ENCODE data around the gene HIBCH.
"Not testable (repeated sequence)": the region's sequence is repeated elsewhere in the genome, so short reads cannot be mapped to it uniquely, and the experiment has no call there.

Gene HIBCH, protein sequence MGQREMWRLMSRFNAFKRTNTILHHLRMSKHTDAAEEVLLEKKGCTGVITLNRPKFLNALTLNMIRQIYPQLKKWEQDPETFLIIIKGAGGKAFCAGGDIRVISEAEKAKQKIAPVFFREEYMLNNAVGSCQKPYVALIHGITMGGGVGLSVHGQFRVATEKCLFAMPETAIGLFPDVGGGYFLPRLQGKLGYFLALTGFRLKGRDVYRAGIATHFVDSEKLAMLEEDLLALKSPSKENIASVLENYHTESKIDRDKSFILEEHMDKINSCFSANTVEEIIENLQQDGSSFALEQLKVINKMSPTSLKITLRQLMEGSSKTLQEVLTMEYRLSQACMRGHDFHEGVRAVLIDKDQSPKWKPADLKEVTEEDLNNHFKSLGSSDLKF

DNA sequence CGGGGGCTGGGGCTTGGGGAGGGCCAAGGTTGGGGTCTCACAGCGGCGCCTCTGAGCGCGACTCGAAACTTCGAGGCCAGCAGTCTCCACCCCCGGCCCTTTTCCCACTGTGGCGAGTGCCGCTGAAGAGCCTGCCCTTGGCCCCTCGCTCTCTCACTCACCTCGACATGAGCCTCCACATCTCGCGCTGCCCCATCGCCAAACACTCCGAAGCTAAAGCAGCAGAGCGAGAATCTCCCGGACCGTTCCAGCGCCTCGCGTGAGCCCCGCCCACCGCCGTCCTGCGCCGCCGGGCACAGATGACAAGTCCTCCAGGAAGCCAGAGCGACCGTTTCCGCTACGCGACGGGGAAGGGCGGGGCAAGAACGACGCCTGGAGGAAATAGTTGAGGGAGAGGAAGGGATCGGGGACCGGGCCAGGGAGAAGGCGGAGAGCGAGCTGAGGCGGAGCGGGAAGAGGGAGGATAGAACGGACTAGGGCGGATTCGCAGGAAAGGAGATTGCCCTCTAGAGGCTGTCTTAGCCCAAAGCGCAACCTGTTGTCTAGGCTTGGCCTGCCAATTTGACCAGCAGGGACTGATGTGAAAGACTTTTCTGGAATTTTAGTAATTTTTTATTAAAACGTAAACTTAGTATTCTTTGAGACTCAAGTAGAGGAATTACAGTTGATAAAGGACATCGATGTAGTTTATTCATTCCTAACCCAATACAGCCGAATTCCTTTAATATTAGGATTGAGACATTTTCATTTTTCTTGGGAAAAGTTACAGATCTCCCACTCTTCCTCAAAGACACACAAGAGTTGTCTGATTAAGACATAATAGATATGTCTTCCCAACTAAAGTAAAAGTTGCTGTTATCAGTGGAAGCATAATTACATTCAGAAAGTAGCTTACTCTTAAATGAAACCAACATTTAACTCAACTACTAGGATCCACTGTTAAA is at the start of gene HIBCH:
TSS of gene HIBCH (minus strand) at position 272 of the 944 bp plus-strand sequence. CDS start at position 196, 76 bp downstream.
- peak; percentile 99 for DNase-seq (ENCODE audit: low spot score)

DNA sequence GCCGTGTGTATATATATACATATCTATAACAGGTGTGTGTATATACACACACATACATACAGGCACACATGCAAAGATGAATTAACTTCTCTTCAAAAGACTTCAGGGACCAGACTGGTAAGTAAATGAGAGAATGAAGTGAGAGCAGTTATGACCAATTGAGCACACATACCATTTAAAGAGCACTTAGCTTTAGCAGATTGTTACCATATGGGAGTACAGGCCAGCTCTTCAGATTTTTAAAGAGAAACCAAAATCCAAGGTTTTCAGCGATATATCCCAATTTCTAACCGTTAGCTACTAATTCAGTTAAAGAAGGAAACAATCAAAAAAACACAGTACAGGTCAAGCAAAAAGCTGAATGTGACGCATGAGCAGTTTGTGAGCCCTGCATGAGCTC is 47.5 kb upstream of the HIBCH start:
- no peak for DNase-seq (ENCODE audit: low spot score)

DNA sequence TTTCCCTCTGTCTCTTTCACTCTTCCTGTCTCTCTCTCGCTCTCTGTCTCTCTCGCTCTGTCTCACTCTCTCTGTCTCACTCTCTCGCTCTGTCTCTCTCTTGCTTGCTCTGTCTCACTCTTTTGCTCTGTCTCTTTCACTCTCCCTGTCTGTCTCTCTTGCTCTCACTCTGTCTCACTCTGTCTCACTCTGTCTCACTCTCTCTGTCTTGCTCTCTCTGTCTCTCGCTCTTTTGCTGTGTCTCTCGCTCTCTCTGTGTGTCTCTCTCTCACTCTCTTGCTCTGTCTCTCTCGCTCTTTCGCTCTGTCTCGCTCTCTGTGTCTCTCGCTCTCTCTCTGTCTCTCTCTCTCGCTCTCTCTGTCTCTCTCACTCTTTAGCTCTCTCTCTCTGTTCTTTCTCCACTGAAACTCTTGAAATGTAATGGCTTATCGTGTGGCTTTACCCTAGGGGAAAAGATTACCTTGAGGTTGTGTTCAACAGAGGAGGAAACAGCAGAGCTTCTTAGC is 46.7 kb upstream of the HIBCH start:
- no peak for DNase-seq (ENCODE audit: low spot score)

DNA sequence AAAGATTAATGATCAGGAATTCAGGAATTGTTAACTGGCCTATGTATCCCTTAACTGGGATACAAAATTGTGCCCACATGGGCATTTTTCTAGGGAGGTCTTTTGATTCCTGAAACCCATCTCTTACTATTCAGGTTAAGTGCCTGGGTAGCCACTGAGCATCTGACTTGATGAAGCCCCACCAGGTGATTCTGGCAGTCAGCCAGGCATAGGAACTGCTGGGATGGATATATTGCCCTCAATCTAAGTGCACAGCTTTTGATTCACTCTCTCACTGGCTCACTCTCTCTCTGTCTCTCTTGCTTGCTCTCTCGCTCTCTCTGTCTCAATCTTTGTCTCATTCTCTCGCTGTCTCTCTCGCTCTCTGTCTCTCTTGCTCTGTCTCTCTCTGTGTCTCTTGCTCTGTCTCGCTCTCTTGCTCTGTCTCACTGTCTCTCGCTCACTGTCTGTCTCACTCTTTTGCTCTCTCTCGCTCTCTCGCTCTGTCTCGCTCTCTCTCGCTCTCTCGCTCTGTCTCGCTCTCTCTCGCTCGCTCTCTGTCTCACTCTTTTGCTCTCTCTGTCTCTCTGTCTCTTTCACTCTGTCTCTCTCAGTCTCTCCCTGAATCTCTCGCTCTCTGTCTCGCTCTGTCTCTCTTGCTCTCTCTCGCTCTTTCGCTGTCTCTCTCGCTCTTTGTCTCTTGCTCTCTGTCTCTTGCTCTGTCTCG is 46.0 kb upstream of the HIBCH start:
- no peak for DNase-seq (ENCODE audit: low spot score)

DNA sequence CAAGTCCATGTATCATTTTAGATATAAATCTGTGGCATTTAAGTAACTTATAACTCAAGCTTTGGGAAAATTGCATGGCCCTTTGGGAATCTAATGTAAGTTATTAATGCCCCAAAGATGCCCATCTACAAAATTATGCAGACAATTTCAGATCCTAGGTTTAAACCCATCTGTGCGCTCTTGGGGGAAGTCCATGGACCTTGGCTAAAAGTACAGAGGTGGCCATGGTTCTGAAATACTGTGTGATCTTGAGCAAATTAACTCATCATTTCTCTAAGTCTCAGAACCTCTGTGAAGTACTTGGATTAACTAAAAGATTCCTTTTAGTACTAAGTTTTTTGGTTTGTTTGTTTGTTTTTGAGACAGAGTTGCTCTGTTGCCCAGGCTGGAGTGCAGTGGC is 43.3 kb upstream of the HIBCH start:
- no peak for DNase-seq (ENCODE audit: low spot score)

DNA sequence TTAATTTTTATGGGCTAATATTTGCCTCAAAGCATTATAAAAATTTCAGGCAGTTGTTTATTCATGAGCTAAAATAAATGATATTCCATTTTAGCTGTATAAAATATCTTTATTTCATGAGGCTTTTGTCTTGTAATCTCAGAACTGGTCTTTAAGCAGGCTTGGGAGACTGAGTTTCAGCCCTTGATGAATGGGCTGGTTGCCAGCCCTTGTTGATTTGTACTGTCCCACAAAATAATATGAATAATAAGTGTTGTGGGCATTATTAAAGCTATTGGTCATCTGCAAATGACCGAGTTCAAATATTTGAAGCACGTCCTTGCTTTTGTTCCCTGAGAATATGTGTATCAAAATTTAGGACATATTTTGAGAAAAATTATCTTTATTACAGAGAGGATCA is 41.9 kb upstream of the HIBCH start:
- DNase-seq (ENCODE audit: low spot score), result no peak

DNA sequence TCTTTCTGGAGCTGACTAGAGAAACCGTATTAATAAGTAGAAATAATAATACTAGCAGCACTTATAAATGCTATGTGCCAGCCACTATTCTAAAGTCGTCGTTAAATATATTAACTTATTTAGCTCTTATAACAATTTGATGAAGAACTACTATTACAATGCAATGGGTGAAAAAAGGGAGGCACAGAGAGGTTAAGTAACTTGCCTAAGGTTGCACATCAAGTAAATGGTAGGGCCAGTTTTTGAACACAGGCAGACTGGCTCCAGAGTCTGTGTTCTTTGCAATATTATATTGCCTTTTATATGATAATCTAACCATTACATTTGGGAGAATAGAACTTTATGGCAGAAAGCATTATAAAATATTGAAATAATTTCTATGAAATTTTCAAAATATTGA is 41.3 kb upstream of the HIBCH start:
- no peak for DNase-seq (ENCODE audit: low spot score)

DNA sequence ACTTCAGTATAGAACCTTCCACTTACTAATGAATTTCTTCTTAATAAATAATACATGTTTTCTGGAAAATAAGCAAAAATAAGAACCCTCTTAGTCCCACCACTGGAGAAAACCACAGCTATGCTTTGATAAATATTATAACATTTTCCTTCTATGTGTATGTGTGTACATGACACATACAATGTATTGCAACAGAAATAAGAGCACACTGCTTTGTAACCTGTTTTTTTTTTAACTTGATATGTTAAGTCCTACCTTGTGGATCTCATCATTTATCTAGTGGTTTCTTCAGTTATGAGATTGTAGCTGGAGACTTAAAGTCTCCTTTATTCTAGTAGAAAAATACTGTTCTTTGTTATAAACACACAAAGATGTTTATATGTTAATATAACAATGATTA is 40.9 kb upstream of the HIBCH start:
- no peak for DNase-seq (ENCODE audit: low spot score)

DNA sequence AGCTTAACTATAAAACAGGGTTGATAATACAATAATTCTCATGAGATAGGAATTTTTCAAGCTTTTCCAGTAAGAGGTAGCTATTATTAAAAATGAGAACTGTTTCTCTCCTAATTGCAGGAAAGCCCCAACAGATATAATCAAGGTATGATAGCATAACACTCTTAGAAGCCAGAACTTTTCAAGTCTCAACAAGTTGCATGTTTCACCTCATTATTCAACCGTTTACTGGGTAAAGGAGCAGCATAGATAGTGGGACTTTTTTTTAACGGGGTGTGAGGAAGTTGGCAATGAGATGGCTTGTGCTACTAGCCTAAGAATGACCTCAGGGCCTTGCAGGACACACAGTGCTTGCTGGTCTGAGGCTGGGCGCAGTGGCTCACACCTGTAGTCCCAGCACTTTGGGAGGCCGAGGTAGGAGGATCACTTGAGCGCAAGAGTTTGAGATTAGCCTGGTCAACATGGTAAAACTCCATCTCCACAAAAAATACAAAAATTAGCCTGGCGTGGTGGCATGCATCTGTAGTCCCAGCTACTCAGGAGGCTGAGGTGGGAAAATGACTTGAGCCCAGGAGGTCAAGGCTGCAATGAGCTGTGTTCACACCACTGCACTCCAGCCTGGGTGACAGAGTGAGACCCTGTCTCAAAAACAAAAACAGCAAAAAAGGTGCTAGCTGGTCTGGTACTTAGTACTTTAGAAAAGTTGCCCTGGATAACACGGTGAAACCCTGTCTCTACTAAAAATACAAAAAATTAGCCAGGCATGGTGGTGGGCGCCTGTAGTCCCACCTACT is 39.2 kb upstream of the HIBCH start:
- not testable (repeated sequence) for DNase-seq (ENCODE audit: low spot score)

DNA sequence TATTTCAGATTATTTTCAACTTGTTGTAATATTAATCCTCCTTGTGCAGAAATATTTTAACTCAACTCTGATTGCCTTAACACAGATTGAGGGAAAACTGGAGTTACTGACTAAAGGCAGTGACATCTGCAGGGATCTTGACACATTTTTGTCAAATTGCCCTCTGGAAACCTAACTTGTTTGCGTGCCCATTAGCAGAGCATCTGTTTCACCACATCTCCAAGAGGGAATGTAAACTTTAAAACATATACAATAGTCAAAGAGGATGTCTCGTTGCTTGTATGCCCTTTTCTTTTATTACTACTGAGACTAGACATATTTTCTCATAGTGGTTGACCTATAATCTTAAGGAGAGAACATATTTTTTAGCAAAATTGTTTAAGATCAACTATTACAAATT is 38.0 kb upstream of the HIBCH start:
- no peak for DNase-seq (ENCODE audit: low spot score)

DNA sequence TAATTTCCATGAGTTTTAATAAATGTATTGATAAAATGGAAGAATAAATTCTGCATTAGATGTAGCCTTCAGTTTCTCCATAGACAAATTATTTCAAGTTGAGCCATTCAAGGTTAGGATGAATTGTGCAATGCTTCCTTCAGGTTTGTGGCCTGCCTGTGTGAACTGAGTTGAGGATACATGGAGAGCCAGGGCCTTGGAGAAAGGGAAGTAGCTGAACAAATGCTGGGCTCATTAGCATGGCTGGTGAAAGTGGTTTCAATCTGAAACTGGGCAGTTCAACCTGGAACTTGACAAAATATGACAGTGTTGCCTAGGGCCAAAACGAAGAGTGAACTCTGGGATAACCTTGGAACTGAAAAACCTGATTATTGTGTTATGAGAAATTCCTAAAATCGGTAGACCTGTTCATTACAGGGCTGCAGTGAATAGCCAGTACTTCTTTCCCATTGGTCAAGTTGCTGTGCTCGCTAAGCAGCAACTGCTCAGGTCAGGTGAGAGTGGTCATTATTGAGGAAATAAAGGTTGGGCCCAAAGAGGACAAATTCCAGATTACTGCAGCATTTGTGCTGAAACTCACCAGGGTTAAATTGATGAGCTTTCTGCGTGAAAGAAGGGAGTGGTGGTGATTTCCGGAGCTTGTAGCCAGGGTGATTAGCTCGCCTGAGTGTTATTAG is 36.5 kb upstream of the HIBCH start:
- no peak for DNase-seq (ENCODE audit: low spot score)

DNA sequence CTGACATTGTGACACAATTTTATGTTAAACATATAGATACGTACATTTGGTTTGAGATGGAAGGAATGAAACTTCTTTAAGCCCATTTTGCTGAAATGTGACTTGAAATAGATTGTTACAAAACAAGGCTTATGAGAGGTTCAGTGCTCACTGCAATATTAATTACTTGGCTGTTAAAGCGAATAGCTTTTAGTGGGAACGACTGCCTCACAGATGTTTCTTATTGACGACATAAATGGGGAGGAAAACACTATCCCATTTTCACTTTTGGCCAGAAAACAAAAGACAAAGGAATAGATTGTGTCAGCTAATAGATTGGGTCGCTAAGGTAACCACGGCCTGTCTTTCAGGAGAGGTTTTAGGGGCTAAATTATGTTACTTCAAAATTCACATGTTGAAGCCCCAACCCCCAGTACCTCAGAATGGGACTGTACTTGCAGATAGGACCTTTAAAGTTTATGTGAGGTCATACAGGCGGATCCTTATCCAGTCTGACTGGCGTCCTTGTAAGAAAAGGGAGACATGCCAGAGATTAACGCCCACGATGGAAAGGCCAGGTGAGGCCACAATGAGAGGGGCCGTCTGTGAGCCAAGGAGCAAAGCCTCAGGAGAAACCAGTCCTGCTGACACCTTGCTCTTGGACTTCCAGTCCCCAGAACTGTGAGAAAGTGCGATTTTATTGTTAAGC is 34.5 kb upstream of the HIBCH start:
- no peak for DNase-seq (ENCODE audit: low spot score)

DNA sequence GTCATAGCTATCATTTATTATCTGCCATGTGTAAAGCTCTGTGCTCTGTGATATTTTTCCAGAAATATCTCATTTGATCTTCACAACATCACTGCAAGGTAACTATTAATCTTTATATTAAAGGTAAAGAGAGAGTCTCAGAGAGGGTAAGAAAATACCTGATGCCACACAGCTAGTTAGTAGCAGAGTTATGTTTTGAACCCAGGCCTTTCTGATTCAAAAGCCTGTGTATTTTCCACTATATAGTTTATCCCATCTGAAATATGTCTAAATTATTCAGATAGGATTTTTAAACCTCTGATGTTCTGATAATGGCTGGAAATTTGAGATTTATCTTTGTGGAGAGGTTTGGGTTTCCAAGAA is 33.9 kb upstream of the HIBCH start:
- DNase-seq (ENCODE audit: low spot score), result no peak

DNA sequence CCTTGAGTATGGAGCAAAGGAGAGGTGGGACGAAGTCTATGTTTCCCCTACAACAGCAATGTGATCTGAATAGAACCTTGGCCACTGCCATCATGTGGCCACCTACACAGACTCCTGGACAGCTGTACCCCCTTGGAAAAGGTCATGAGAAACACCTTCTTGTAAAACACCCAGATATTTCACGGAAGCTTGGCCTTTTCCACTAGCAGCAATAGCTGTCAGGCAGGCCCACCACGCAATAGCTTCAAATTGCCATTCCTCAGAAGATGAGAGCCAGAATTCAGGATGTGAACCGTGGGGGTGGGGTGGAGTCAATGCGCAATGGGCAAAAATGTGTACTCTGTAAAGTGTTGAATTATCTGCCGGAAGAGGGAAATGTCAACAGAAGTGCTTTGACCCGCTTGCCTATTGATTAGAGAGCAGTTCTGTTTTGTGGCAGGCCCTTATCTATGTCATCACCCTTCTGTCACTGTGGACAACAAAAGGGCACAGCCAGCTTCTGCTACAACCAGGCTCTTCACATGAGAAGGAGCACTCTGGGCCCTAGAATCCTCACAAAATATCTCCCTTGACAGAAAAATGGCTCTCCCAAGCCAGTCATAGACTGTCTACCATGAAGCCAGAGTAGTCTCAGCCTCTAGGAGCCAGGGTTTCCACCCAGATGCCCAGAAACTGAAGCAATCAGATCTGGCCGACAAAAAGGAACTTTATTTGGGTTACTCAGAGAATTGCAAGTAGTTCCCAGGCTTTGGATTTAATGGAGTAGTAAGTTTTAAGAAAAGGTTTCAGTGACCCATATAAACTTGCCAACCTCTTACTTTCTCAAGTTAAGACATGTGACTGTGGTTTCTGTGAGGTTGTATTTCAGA is 33.3 kb upstream of the HIBCH start:
- DNase-seq (ENCODE audit: low spot score), result no peak

DNA sequence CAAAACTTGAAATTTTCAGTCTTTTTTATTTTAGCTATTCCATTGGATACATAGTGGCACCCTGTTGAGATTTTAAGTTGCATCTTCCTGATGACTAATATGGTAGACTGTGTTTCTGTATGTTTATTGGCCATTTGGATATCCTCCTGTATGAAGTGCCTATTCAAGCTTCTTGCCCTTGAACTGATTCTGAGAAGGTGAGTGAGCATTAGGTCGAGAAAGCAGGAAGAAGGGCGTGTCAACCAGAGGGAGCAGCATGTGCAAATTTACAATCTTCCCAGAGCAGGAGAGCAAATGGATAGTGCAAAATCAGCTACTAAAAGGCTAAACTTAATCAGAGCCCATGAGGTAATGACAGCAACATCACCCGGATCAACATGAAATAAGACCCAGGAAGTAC is 32.3 kb upstream of the HIBCH start:
- DNase-seq (ENCODE audit: low spot score), result no peak

DNA sequence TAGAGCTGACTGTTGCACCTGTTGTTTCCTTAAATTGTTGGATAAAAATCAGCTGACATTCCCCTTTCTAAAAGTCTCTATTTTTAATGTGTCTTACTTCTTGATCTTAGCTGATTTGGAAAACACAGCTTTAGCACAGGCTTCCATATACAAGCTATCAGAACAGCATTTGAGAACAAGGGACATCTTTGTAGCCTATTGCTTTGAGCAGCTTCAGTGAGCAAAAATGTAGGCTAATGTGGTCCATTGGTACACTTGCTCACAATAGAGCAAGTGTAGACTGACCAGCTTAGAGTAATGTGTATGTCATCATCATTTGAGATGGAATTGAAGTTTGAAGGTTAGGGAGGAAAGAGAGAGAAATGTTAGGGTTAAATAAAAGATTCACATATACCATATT is 30.7 kb upstream of the HIBCH start:
- DNase-seq (ENCODE audit: low spot score), result no peak

DNA sequence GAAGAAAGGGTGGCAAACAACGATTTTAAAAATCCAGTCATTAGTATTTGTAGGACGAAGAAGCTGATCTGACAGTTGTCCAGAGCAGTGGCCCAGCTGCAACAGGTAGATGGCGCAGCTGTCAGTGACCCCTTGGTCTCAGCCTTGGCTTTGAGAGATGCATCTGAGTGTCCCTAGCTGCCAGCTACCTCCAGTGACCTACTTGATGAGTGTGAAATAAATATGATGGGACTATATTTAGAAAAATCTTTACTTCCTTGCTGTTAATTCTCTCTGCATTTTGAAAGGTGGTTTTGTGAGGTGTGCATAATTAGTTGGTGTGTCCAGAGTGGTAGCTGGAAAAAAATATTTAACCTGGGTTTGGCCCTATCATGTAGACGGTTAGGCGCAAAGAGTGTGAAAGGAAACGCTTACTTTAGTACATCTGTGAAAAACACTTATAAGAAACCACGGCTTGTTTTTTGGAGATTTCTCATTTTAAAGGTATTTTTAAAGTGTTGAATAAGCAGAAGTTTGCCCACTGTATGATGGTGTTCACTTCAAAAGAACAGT is 24.7 kb upstream of the HIBCH start:
- DNase-seq (ENCODE audit: low spot score), result peak; percentile 61

DNA sequence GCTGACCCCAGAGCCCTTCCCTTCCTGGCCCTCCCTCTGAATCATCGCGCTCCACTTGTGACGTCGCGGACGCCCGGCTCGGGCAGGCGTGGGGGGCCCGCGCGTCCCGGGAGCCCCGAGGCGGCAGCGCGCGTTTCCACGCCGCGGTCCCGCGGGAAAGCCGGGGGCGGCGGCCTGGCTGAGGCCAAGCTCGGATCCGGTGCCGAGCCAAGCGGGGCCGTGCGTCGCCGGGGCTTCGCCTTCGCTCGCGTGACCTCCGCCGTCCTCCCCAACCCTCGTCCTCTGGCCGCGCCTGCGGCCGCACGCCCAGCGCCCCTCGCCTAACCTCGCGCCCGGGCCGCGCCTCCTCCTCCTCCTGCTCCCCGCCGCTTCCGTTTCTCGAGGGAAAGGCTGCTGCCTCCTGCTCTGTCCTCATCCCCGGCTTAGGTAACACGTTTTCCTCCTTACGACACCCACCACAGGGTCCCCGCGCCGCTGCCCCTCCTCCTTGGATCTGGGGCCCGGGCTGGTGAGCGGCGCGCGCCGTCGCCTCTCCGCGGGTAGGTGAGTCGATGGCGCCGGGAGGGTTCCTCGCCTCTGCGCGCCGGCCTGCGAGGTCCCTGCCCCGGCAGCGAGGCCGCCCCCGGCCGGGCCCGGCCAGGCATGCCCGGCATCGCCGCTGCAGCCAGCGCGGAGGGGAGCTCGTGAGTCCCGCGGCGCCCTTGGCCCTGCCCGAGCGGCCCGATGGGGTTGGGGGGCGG is 24.1 kb upstream of the HIBCH start, which contains the start of gene INPP1:
TSS of gene INPP1 (plus strand) at position 54 of the 740 bp plus-strand sequence. CDS start 16,514 bp downstream, outside the sequence.
- DNase-seq (ENCODE audit: low spot score), result peak; percentile 83

Data from LoVo (cell line).